ENCODE results near the gene GPR68. TPM values are rescaled to one million over a fixed set of nuclear protein-coding genes. Genes with fewer than 3 reads are reported as not detected.

The GPR68 gene
- total RNA-seq (2014; rRNA removed) = 6.5 and 8.6 TPM in 2 replicates
- 2.4 TPM for polyA plus RNA-seq (2012)

- peak; percentile 79 for DNase-seq (ENCODE audit: low read depth)
Observed at GRCh38 chr14:91244501-91244901, at the start of gene GPR68. Gene GPR68, minus strand, starts transcription at chr14:91244704. Its CDS starts 9,654 bp downstream, at chr14:91235050.

- DNase-seq (ENCODE audit: low read depth) = no peak
Observed at GRCh38 chr14:91294153-91294552, 49.6 kb upstream of the GPR68 start.

- DNase-seq (ENCODE audit: low read depth) = no peak
Observed at GRCh38 chr14:91293281-91293680, 48.8 kb upstream of the GPR68 start.

- peak; percentile 14 for DNase-seq (ENCODE audit: low read depth)
Observed at GRCh38 chr14:91292491-91292890, 48.0 kb upstream of the GPR68 start.

GRCh38 chr14:91291786-91292405 lies 47.4 kb upstream of the GPR68 start:
- no peak for DNase-seq (ENCODE audit: low read depth)

GRCh38 chr14:91290986-91291385 lies 46.5 kb upstream of the GPR68 start:
- no peak for DNase-seq (ENCODE audit: low read depth)

- DNase-seq (ENCODE audit: low read depth) = no peak
Observed at GRCh38 chr14:91289464-91289863, 45.0 kb upstream of the GPR68 start.

GRCh38 chr14:91288876-91289275 lies 44.4 kb upstream of the GPR68 start:
- no peak for DNase-seq (ENCODE audit: low read depth)

GRCh38 chr14:91286530-91286937 lies 42.0 kb upstream of the GPR68 start:
- DNase-seq (ENCODE audit: low read depth) = peak; percentile 60

- DNase-seq (ENCODE audit: low read depth) = no peak
Observed at GRCh38 chr14:91284791-91285548, 40.5 kb upstream of the GPR68 start.

- peak; percentile 64 for DNase-seq (ENCODE audit: low read depth)
Observed at GRCh38 chr14:91284146-91284790, 39.8 kb upstream of the GPR68 start.

- DNase-seq (ENCODE audit: low read depth) = no peak
Observed at GRCh38 chr14:91283666-91284065, 39.2 kb upstream of the GPR68 start.

GRCh38 chr14:91282954-91283645 lies 38.6 kb upstream of the GPR68 start:
- DNase-seq (ENCODE audit: low read depth) = no peak

GRCh38 chr14:91281346-91281745 lies 36.8 kb upstream of the GPR68 start:
- DNase-seq (ENCODE audit: low read depth) = no peak

GRCh38 chr14:91280129-91280528 lies 35.6 kb upstream of the GPR68 start:
- no peak for DNase-seq (ENCODE audit: low read depth)

- DNase-seq (ENCODE audit: low read depth) = no peak
Observed at GRCh38 chr14:91279354-91279753, 34.9 kb upstream of the GPR68 start.

GRCh38 chr14:91278383-91278715 lies 33.8 kb upstream of the GPR68 start:
- no peak for DNase-seq (ENCODE audit: low read depth)

GRCh38 chr14:91277546-91278382 lies 33.3 kb upstream of the GPR68 start:
- no peak for DNase-seq (ENCODE audit: low read depth)

- no peak for DNase-seq (ENCODE audit: low read depth)
Observed at GRCh38 chr14:91274796-91275195, 30.3 kb upstream of the GPR68 start.

- no peak for DNase-seq (ENCODE audit: low read depth)
Observed at GRCh38 chr14:91273885-91274273, 29.4 kb upstream of the GPR68 start.

- DNase-seq (ENCODE audit: low read depth) = no peak
Observed at GRCh38 chr14:91273273-91273884, 28.9 kb upstream of the GPR68 start.
